BE2C (cell line): ENCODE data around the gene EPHA8.

Experiments
- DNase-seq: peaks from one replicate; pipeline ENCODE4 v3.0.0-alpha.2; 2020
- H3K27me3 ChIP-seq: fragments of 250-450 bp; sonication (Bioruptor Pico); 2 replicates; pipeline ENCODE4 v1.5.1; 2020; ENCODE audit warnings: mild to moderate bottlenecking
- H3K36me3 ChIP-seq: fragments of 250-450 bp; sonication (Bioruptor Pico); 2 replicates; pipeline ENCODE4 v1.5.1; 2020; ENCODE audit warnings: mild to moderate bottlenecking
- H3K4me1 ChIP-seq: fragments of 250-450 bp; sonication (Bioruptor Pico); 2 replicates; pipeline ENCODE4 v1.5.1; 2020
- H3K4me3 ChIP-seq: 2 replicates; pipeline ENCODE4 v1.5.1; 2011; ENCODE audit warnings: low read depth, low read length
- H3K9me3 ChIP-seq: fragments of 250-450 bp; sonication (Bioruptor Pico); 2 replicates; pipeline ENCODE4 v1.5.1; 2020
- TF ChIP-seq, protein P1 (sequence below): IDR thresholded peaks from 2 replicates; pipeline ENCODE4 v1.5.1; 2012; ENCODE audit warnings: mild to moderate bottlenecking, low read depth, low read length

The EPHA8 gene

DNA sequence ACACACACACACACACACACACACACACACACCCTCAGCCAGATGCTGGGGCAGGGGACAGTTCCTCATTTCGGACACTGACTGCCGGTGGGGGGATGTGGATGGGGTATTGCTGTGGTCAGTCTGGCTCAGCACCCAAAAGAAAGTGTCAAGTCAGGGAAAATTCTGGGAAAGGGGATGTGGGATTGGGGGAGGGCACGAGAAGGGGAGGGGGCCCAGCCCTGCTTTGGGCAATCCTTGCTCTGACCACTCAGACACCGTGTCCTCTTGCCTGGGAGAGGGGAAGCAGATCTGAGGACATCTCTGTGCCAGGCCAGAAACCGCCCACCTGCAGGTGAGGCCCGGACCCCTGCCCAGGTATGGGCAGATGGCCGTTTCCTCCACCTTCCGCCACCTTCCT lies 80.1 kb downstream of the EPHA8 start, which contains the start of gene C1QC:
Gene C1QC (plus strand): TSS at position 253 of the 400 bp plus-strand sequence. CDS start 391 bp downstream, outside the sequence.
- TF ChIP-seq, protein P1, sequence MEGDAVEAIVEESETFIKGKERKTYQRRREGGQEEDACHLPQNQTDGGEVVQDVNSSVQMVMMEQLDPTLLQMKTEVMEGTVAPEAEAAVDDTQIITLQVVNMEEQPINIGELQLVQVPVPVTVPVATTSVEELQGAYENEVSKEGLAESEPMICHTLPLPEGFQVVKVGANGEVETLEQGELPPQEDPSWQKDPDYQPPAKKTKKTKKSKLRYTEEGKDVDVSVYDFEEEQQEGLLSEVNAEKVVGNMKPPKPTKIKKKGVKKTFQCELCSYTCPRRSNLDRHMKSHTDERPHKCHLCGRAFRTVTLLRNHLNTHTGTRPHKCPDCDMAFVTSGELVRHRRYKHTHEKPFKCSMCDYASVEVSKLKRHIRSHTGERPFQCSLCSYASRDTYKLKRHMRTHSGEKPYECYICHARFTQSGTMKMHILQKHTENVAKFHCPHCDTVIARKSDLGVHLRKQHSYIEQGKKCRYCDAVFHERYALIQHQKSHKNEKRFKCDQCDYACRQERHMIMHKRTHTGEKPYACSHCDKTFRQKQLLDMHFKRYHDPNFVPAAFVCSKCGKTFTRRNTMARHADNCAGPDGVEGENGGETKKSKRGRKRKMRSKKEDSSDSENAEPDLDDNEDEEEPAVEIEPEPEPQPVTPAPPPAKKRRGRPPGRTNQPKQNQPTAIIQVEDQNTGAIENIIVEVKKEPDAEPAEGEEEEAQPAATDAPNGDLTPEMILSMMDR = no peak
- Histone ChIP-seq H3K9me3 (no peaks in the 10 kb centered on the region), H3K4me3 (no peak within 1 kb of the TSS), H3K4me1 (no peaks in the 10 kb centered on the region), H3K27me3 (no peaks in the 10 kb centered on the region), H3K36me3 (no peaks in the 10 kb centered on the region)
- no peak for DNase-seq

DNA sequence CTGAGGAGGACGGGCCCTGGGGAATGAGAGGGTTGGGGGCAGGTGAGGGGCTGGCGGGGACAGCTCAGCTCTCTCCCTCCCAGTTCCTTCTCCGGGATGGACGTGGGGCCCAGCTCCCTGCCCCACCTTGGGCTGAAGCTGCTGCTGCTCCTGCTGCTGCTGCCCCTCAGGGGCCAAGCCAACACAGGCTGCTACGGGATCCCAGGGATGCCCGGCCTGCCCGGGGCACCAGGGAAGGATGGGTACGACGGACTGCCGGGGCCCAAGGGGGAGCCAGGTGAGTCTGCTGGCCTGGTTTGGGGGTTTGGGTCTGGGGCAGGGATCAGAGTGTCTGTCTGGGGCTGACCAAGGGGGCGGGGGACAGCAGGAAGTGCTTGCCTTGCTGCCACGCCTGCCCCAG lies 80.6 kb downstream of the EPHA8 start:
- Histone ChIP-seq H3K27me3 (no peaks in the 10 kb centered on the region), H3K9me3 (no peaks in the 10 kb centered on the region), H3K4me1 (no peaks in the 10 kb centered on the region), H3K36me3 (no peaks in the 10 kb centered on the region), H3K4me3 (no peak overlapping the region)
- TF ChIP-seq, protein P1 = no peak
- DNase-seq = no peak

GRCh38 chr1:22645931-22646330 lies 82.6 kb downstream of the EPHA8 start:
- Histone ChIP-seq H3K9me3 (no peaks in the 10 kb centered on the region), H3K4me1 (no peaks in the 10 kb centered on the region), H3K27me3 (no peaks in the 10 kb centered on the region), H3K36me3 (no peaks in the 10 kb centered on the region), H3K4me3 (no peak overlapping the region)
- TF ChIP-seq, protein P1 = no peak
- DNase-seq = no peak

DNA sequence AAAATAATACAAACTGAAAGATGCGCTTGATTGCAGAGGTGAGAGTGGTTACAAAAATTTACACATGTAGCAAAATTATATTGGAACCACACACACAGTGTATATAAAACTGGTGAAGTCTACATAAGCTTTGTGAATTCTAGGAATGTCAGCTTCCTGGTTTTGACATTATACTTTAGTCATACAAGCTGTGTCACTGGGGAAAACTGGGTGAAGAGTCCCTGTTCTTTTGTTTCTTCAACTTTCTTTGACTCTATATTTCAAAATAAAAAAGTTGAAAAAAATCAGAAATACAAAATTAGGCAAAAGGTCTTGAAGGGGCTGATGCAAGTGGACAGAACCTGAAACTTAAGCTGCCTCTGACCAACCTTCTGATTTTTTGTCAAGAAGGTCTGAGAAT lies 83.1 kb downstream of the EPHA8 start:
- no peaks in the 10 kb centered on the region for H3K27me3 ChIP-seq
- TF ChIP-seq, protein P1 = no peak
- no peaks in the 10 kb centered on the region for H3K9me3 ChIP-seq
- H3K36me3 ChIP-seq = no peaks in the 10 kb centered on the region
- H3K4me3 ChIP-seq = no peak overlapping the region
- H3K4me1 ChIP-seq = no peaks in the 10 kb centered on the region
- no peak for DNase-seq

DNA sequence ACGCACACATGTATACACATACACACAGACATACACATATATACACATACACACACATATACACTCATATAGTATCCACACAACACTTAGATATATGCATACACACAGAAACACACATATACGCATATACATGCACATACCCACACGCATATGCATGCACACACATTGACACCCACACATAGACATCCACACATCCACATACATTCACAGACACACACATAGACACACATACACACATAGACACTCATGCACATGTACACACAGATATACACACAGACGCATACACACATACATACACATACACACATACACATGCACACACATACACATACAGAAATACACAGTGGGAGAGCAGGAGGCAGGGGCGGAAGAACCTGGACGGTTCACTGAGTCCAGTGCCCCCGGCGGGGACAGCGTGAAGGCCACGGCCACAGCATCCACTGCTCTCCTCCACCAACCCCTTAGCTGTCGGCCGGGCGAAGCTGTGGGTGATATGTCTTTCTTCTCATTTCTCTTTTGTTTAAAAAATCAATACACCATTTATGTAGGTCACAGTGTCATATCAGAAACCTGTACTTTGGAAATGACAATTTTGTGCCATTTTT lies 86.9 kb downstream of the EPHA8 start:
- Histone ChIP-seq H3K36me3 (no peaks in the 10 kb centered on the region), H3K27me3 (no peaks in the 10 kb centered on the region), H3K9me3 (no peaks in the 10 kb centered on the region), H3K4me3 (no peak overlapping the region), H3K4me1 (peaks cover 4% of the 10 kb centered on the region; the same call in 1 of the 2 replicates)
- TF ChIP-seq, protein P1 = no peak
- no peak for DNase-seq

DNA sequence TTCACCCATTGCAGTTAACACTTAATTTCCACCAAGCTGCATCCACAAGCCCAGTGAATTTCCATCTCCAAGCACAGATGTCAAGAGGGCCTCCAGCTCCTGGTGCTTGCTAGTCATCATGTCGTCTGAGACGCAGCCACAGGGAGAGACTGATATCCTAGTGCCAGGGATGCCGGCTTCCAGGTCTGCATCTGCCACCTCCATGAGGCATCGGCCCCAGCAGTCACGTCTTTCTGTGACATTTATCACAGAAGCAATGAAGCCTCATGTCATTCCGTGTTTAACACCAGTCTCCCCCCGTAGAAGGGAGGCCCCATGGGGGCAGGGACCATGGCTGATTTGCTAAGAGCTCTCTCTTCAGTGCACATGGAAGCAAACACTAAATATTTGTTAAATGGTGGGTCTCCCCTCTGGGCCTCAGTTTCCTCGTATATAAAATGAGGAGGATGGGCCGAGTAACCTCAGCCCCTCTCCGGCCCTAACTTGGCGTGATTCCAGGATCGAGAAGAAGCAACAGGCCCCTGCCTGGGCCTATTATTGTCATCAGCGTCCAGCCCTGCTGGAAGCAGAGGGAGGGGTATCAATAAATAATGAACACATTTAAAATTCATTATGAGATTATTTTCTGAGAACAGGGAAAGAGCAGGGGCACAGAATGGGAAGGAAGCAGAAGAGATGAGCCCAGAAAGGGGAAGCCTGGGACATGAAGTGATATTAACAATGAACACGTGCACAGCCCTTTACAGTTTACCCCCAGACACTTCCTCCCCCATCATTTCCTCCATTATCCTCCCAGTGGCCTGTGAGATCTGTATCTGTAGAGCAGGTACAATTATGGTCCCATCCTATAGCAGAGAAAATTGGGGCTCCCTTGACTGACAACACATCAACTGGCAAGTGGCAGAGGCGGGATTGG lies 88.9 kb downstream of the EPHA8 start:
- no peaks in the 10 kb centered on the region for H3K9me3 ChIP-seq
- peaks cover 4% of the 10 kb centered on the region; the same call in 1 of the 2 replicates for H3K4me1 ChIP-seq
- TF ChIP-seq, protein P1 = no peak
- no peaks in the 10 kb centered on the region for H3K27me3 ChIP-seq
- no peaks in the 10 kb centered on the region for H3K36me3 ChIP-seq
- DNase-seq = no peak
- H3K4me3 ChIP-seq = no peak overlapping the region
